Thyroid gland (tissue), 4 donors: Measurements from ENCODE around the gene NFYA. TPM values are rescaled to one million over a fixed set of nuclear protein-coding genes. Genes with fewer than 3 reads are reported as not detected.
"Not testable (repeated sequence)": the region's sequence is repeated elsewhere in the genome, so short reads cannot be mapped to it uniquely, and the experiment has no call there.

Experiments used
- DNase-seq, 2 donors: peaks; one replicate each; pipeline ENCODE4 v3.0.0-alpha.2; 2019
- H3K27ac ChIP-seq, 3 donors: fragments of 200-600 bp; sonication (generic); 1 replicate in 2 of 3; 2 replicates in 1 of 3; pipeline ENCODE4 v1.5.1; 2016 to 2019; ENCODE audit warnings: mild to moderate bottlenecking in 1 of 3, moderate library complexity in 1 of 3
- H3K27me3 ChIP-seq: fragments of 200-600 bp; sonication (generic); one replicate; pipeline ENCODE4 v1.5.1; 2019
- H3K36me3 ChIP-seq, 2 donors: fragments of 200-600 bp; sonication (generic); one replicate each; pipeline ENCODE4 v1.5.1; 2016 to 2019
- H3K4me1 ChIP-seq, 2 donors: fragments of 200-600 bp; sonication (generic); one replicate each; pipeline ENCODE4 v1.5.1; 2017 to 2019
- H3K4me3 ChIP-seq, 3 donors: fragments of 200-600 bp; sonication (generic); replicated peaks in 1 of 3; 1 replicate in 2 of 3; 2 replicates in 1 of 3; pipeline ENCODE4 v1.5.1; 2016; ENCODE audit warnings: mild to moderate bottlenecking in 1 of 3
- H3K9me3 ChIP-seq: fragments of 200-600 bp; sonication (generic); one replicate; pipeline ENCODE4 v1.5.1; 2017
- CTCF ChIP-seq, 6 experiments: fragments of 200-600 bp in 3 of 6; fragments of 450-650 bp in 3 of 6; sonication (generic) in 3 of 6; IDR thresholded peaks; one replicate each; pipeline ENCODE4 v1.5.1; 2016 to 2019; ENCODE audit warnings: antibody characterized with exemption in 6 of 6, mild to moderate bottlenecking in 2 of 6, inconsistent platforms in 1 of 6, moderate library complexity in 1 of 6
- POLR2A ChIP-seq, 2 donors: fragments of 450-650 bp; IDR thresholded peaks; one replicate each; pipeline ENCODE4 v1.6.1; 2017; ENCODE audit warnings: antibody characterized with exemption in 2 of 2, mild to moderate bottlenecking in 2 of 2, moderate library complexity in 1 of 2
- WGBS, 2 donors: methylation state at CpG; one replicate each; pipeline ENCODE4 v1.1.5; 2017; 5-methylcytosine and 5-hydroxymethylcytosine counted together
- intact Hi-C: fragments of 100-400 bp; cut with DNase I; formaldehyde crosslinking; loops from one replicate; pipeline ENCODE4 v1.15.1; 2023
- total RNA-seq, 4 donors: library from RNA; depleted of rRNA; stranded (reverse); fragments of >200 nt; gene quantifications; one replicate each; pipeline ENCODE4 v1.2.3, GENCODE V29; 2016

Gene NFYA
- total RNA-seq, 4 donors from 2014 or later = 31.8 to 40.3 (median 36.0) TPM

GRCh38 chr6:41103847-41104246 lies 31.1 kb downstream of the NFYA start:
- no peak overlapping the region for H3K4me3 ChIP-seq
- TF ChIP-seq CTCF (IDR thresholded peaks at IDR 0.05) (no peak), POLR2A (IDR thresholded peaks at IDR 0.05) (no peak)
- H3K9me3 ChIP-seq = no peaks in the 10 kb centered on the region
- no peaks in the 10 kb centered on the region for H3K27me3 ChIP-seq
- WGBS, 2 donors = 73 to 75% methylated on average over 3 of the region's 3 CpGs
- no peak for DNase-seq
- peaks cover 0 to 7% of the 10 kb centered on the region in 2 donors for H3K4me1 ChIP-seq
- peaks cover 0 to 6% of the 10 kb centered on the region in 2 donors for H3K36me3 ChIP-seq
- H3K27ac ChIP-seq = no peak overlapping the region
- intact Hi-C loops = no loop called here

- no peaks in the 10 kb centered on the region for H3K27me3 ChIP-seq
- no peak for TF ChIP-seq CTCF (IDR thresholded peaks at IDR 0.05)
- no peak for TF ChIP-seq POLR2A (IDR thresholded peaks at IDR 0.05)
- intact Hi-C loops = no loop called here
- peaks cover 0 to 3% of the 10 kb centered on the region in 2 donors for H3K36me3 ChIP-seq
- H3K4me1 ChIP-seq = peaks cover 0 to 11% of the 10 kb centered on the region in 2 donors
- H3K9me3 ChIP-seq = no peaks in the 10 kb centered on the region
- no peak overlapping the region for H3K4me3 ChIP-seq
- no peak overlapping the region for H3K27ac ChIP-seq
- 66 to 88% methylated on average over 3 of the region's 3 CpGs for WGBS, 2 donors
- no peak for DNase-seq
Measured at GRCh38 chr6:41111017-41111416, 38.2 kb downstream of the NFYA start.

GRCh38 chr6:41115027-41115426 lies 42.3 kb downstream of the NFYA start:
- H3K27ac ChIP-seq, H3K27me3 ChIP-seq, H3K9me3 ChIP-seq, H3K36me3 ChIP-seq, DNase-seq, H3K4me3 ChIP-seq, intact Hi-C loops: not testable (repeated sequence)
- peaks cover 0 to 11% of the 10 kb centered on the region in 2 donors for H3K4me1 ChIP-seq
- WGBS, 2 donors = 50 to 78% methylated on average over 2 of the region's 2 CpGs

- Histone ChIP-seq H3K4me1 (peaks cover 0 to 20% of the 10 kb centered on the region in 2 donors), H3K36me3 (peaks cover 0 to 1% of the 10 kb centered on the region in 2 donors), H3K4me3 (no peak overlapping the region), H3K27me3 (no peaks in the 10 kb centered on the region), H3K9me3 (no peaks in the 10 kb centered on the region), H3K27ac (no peak overlapping the region)
- TF ChIP-seq POLR2A (IDR thresholded peaks at IDR 0.05) (no peak), CTCF (IDR thresholded peaks at IDR 0.05) (no peak)
- intact Hi-C loops = no loop called here
- WGBS, 2 donors = 77 to 80% methylated on average over 1 of the region's 1 CpG
- DNase-seq = no peak
Measured at GRCh38 chr6:41119508-41119907, 46.7 kb downstream of the NFYA start.

- 100% methylated on average over 1 of the region's 1 CpG for WGBS, 2 donors
- Histone ChIP-seq H3K4me3 (no peak overlapping the region), H3K9me3 (no peaks in the 10 kb centered on the region), H3K36me3 (peaks cover 0 to 4% of the 10 kb centered on the region in 2 donors), H3K27ac (no peak overlapping the region), H3K4me1 (peaks cover 0 to 19% of the 10 kb centered on the region in 2 donors), H3K27me3 (no peaks in the 10 kb centered on the region)
- DNase-seq = no peak
- TF ChIP-seq CTCF (IDR thresholded peaks at IDR 0.05) (no peak), POLR2A (IDR thresholded peaks at IDR 0.05) (no peak)
- intact Hi-C loops = no loop called here
Measured at GRCh38 chr6:41120058-41120457, 47.3 kb downstream of the NFYA start.

GRCh38 chr6:41122373-41122772 lies 49.6 kb downstream of the NFYA start:
- DNase-seq = no peak
- intact Hi-C loops = no loop called here
- Histone ChIP-seq H3K9me3 (no peaks in the 10 kb centered on the region), H3K27ac (no peak overlapping the region), H3K4me1 (peaks cover 0 to 9% of the 10 kb centered on the region in 2 donors), H3K27me3 (no peaks in the 10 kb centered on the region), H3K4me3 (no peak overlapping the region), H3K36me3 (peaks cover 0 to 4% of the 10 kb centered on the region in 2 donors)
- 56 to 67% methylated on average over 1 of the region's 1 CpG for WGBS, 2 donors
- TF ChIP-seq POLR2A (IDR thresholded peaks at IDR 0.05) = no peak
- no peak for TF ChIP-seq CTCF (IDR thresholded peaks at IDR 0.05)
